Measurements from ENCODE around the gene SYNE1.

GRCh38 chr6:152151920-152152319 is 485.2 kb downstream of the SYNE1 start:
- no peak for TF ChIP-seq POLR2AphosphoS5 (IDR thresholded peaks at IDR 0.05)
- TF ChIP-seq CTCF (IDR thresholded peaks at IDR 0.05): no peak

All from upper lobe of left lung (tissue), 4 donors.